ENCODE results near the gene NAALADL2. TPM values are rescaled to one million over a fixed set of nuclear protein-coding genes. Genes with fewer than 3 reads are reported as not detected.
A peak's percentile ranks its signal among the peaks of the same experiment; 100 is the strongest.

The NAALADL2 gene
- total and polyA plus RNA-seq, 2 experiments from 2014 or later = 3.4 to 15.3 TPM

GRCh38 chr3:175512700-175513099 is 653.6 kb downstream of the NAALADL2 start:
- H3K27ac ChIP-seq = no peak overlapping the region
- no peaks in the 10 kb centered on the region for H3K27me3 ChIP-seq
- no peak for DNase-seq (ENCODE audit: low spot score)
- H3K36me3 ChIP-seq (replicated peaks; ENCODE audit: insufficient read depth, low read depth) = no peaks in the 10 kb centered on the region
- TF ChIP-seq, protein P1, sequence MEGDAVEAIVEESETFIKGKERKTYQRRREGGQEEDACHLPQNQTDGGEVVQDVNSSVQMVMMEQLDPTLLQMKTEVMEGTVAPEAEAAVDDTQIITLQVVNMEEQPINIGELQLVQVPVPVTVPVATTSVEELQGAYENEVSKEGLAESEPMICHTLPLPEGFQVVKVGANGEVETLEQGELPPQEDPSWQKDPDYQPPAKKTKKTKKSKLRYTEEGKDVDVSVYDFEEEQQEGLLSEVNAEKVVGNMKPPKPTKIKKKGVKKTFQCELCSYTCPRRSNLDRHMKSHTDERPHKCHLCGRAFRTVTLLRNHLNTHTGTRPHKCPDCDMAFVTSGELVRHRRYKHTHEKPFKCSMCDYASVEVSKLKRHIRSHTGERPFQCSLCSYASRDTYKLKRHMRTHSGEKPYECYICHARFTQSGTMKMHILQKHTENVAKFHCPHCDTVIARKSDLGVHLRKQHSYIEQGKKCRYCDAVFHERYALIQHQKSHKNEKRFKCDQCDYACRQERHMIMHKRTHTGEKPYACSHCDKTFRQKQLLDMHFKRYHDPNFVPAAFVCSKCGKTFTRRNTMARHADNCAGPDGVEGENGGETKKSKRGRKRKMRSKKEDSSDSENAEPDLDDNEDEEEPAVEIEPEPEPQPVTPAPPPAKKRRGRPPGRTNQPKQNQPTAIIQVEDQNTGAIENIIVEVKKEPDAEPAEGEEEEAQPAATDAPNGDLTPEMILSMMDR (IDR thresholded peaks at IDR 0.05; ENCODE audit: poor library complexity) = no peak
- no peak for TF ChIP-seq EZH2phosphoT487 (IDR thresholded peaks at IDR 0.05; ENCODE audit: low read depth, severe bottlenecking, unreplicated experiment)
- no peak for TF ChIP-seq EZH2 (IDR thresholded peaks at IDR 0.05; ENCODE audit: borderline replicate concordance)
- no peaks in the 10 kb centered on the region for H4K20me1 ChIP-seq (ENCODE audit: insufficient read depth, poor library complexity, severe bottlenecking)
- no peak overlapping the region for H2AFZ ChIP-seq
- no peak overlapping the region for H3K4me3 ChIP-seq
- 55% methylated on average over 2 of the region's 2 CpGs for WGBS (ENCODE audit: low lambda C conversion rate, missing lambda C conversion rate)
- no peaks in the 10 kb centered on the region for H3K9me3 ChIP-seq (ENCODE audit: low read depth)
- H3K9me2 ChIP-seq (replicated peaks; ENCODE audit: insufficient read depth) = no peaks in the 10 kb centered on the region
- H3K4me2 ChIP-seq = no peak overlapping the region
- no peaks in the 10 kb centered on the region for H3K79me2 ChIP-seq
- no peaks in the 10 kb centered on the region for H3K4me1 ChIP-seq (ENCODE audit: insufficient read depth)

- H3K4me3 ChIP-seq = no peak overlapping the region
- no peak for DNase-seq (ENCODE audit: low spot score)
- no peaks in the 10 kb centered on the region for H4K20me1 ChIP-seq (ENCODE audit: insufficient read depth, poor library complexity, severe bottlenecking)
- H3K9me2 ChIP-seq (replicated peaks; ENCODE audit: insufficient read depth) = no peaks in the 10 kb centered on the region
- H3K4me2 ChIP-seq = no peak overlapping the region
- no peaks in the 10 kb centered on the region for H3K9me3 ChIP-seq (ENCODE audit: low read depth)
- H3K79me2 ChIP-seq = no peaks in the 10 kb centered on the region
- H2AFZ ChIP-seq = no peak overlapping the region
- H3K36me3 ChIP-seq (replicated peaks; ENCODE audit: insufficient read depth, low read depth) = no peaks in the 10 kb centered on the region
- no peak overlapping the region for H3K27ac ChIP-seq
- no peaks in the 10 kb centered on the region for H3K4me1 ChIP-seq (ENCODE audit: insufficient read depth)
- no peak for TF ChIP-seq EZH2 (IDR thresholded peaks at IDR 0.05; ENCODE audit: borderline replicate concordance)
- TF ChIP-seq EZH2phosphoT487 (IDR thresholded peaks at IDR 0.05; ENCODE audit: low read depth, severe bottlenecking, unreplicated experiment) = no peak
- TF ChIP-seq, protein P1 (IDR thresholded peaks at IDR 0.05; ENCODE audit: poor library complexity) = no peak
- H3K27me3 ChIP-seq = no peaks in the 10 kb centered on the region
- 93% methylated on average over 3 of the region's 3 CpGs for WGBS (ENCODE audit: low lambda C conversion rate, missing lambda C conversion rate)
Observed at GRCh38 chr3:175518459-175518858, 659.3 kb downstream of the NAALADL2 start.

DNA sequence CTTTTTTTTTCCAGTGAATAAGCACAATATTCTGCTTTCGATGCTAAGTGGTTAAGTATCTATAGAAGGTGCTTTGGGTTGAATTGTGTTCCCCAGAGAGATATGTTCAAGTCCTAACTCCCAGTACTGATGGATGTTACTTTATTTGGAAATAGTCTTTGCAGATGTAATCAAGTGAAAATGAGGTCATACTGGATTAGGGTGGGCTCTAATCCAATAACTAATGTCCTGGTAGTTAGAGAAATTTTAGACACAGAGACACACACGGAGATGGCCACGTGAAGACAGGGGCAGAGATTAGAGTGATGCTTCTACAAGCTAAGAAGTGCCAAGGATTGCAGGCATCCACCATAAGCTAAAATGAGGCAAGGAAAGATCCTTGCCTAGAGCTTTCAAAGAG is 662.3 kb downstream of the NAALADL2 start:
- Histone ChIP-seq H3K27me3 (no peaks in the 10 kb centered on the region), H3K27ac (no peak overlapping the region), H3K79me2 (no peaks in the 10 kb centered on the region), H3K36me3 (replicated peaks; ENCODE audit: insufficient read depth, low read depth) (no peaks in the 10 kb centered on the region), H3K4me2 (no peak overlapping the region), H3K9me2 (replicated peaks; ENCODE audit: insufficient read depth) (no peaks in the 10 kb centered on the region), H4K20me1 (ENCODE audit: insufficient read depth, poor library complexity, severe bottlenecking) (no peaks in the 10 kb centered on the region), H2AFZ (no peak overlapping the region), H3K4me1 (ENCODE audit: insufficient read depth) (no peaks in the 10 kb centered on the region), H3K9me3 (ENCODE audit: low read depth) (no peaks in the 10 kb centered on the region), H3K4me3 (no peak overlapping the region)
- TF ChIP-seq EZH2phosphoT487 (IDR thresholded peaks at IDR 0.05; ENCODE audit: low read depth, severe bottlenecking, unreplicated experiment) (no peak), EZH2 (IDR thresholded peaks at IDR 0.05; ENCODE audit: borderline replicate concordance) (no peak)
- TF ChIP-seq, protein P1 (IDR thresholded peaks at IDR 0.05; ENCODE audit: poor library complexity) = no peak
- 93% methylated on average over 3 of the region's 3 CpGs for WGBS (ENCODE audit: low lambda C conversion rate, missing lambda C conversion rate)
- DNase-seq (ENCODE audit: low spot score) = no peak

GRCh38 chr3:175526191-175526590 is 667.1 kb downstream of the NAALADL2 start:
- WGBS (ENCODE audit: low lambda C conversion rate, missing lambda C conversion rate) = 84% methylated on average over 2 of the region's 2 CpGs
- peak overlapping the region; percentile 62 for H3K4me2 ChIP-seq
- no peak for DNase-seq (ENCODE audit: low spot score)
- H3K9me3 ChIP-seq (ENCODE audit: low read depth) = no peaks in the 10 kb centered on the region
- H2AFZ ChIP-seq = no peak overlapping the region
- no peaks in the 10 kb centered on the region for H3K27me3 ChIP-seq
- H4K20me1 ChIP-seq (ENCODE audit: insufficient read depth, poor library complexity, severe bottlenecking) = no peaks in the 10 kb centered on the region
- no peaks in the 10 kb centered on the region for H3K79me2 ChIP-seq
- no peak for TF ChIP-seq EZH2 (IDR thresholded peaks at IDR 0.05; ENCODE audit: borderline replicate concordance)
- TF ChIP-seq EZH2phosphoT487 (IDR thresholded peaks at IDR 0.05; ENCODE audit: low read depth, severe bottlenecking, unreplicated experiment) = no peak
- TF ChIP-seq, protein P1 (IDR thresholded peaks at IDR 0.05; ENCODE audit: poor library complexity) = no peak
- H3K36me3 ChIP-seq (replicated peaks; ENCODE audit: insufficient read depth, low read depth) = no peaks in the 10 kb centered on the region
- no peaks in the 10 kb centered on the region for H3K4me1 ChIP-seq (ENCODE audit: insufficient read depth)
- H3K9me2 ChIP-seq (replicated peaks; ENCODE audit: insufficient read depth) = no peaks in the 10 kb centered on the region
- no peak overlapping the region for H3K4me3 ChIP-seq
- H3K27ac ChIP-seq = no peak overlapping the region

All from hepatocyte (in vitro differentiated cells).